ENCODE measurements around the gene NEU4. TPM values are rescaled to one million over a fixed set of nuclear protein-coding genes. Genes with fewer than 3 reads are reported as not detected.

Gene NEU4
- total RNA-seq, 1 experiment from 2014 or later, result 0.70 TPM

DNA sequence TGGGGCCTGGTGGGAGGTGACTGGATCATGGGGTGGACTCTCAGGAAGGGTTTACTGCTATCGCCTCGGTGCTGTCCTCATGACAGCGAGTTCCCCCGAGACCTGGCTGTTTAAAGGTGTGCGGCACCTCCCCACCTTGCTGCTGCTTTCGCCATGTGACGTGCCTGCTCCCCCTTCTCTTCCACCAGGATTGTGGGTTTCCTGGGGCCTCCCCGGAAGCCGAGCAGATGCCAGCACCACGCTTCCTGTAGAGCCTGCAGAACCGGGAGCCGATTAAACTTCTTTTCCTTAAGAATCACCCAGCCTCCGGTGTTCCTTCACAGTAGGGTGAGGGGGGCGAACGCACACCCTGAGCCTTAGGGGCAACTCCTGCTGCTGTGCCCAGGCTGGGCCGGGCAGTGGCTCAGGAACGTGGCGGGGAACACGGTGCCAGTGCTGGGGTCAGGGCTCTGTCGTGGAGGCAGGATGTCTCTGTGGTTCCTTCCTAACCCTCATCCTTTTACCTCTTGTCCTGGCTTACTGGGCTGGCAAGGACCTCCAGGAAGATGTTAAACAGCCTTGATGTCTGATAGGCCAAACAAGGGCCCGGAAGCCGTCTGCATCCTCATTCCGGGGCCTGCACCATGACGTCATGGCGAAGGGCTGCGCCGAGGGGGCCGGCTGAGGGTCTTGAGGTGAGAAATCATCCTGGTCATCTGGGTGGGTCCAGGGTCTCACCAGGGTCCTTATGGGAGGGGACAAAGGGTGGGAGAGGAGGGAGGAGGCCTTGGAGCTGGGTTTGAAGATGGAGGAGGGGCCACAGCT lies 12.7 kb downstream of the NEU4 start:
- Histone ChIP-seq H2AFZ (ENCODE audit: low read length) (no peak overlapping the region), H3K27ac (ENCODE audit: insufficient read length, low read depth, low read length) (no peak overlapping the region), H3K27me3 (ENCODE audit: insufficient read depth, low read length) (no peaks in the 10 kb centered on the region), H3K4me1 (ENCODE audit: insufficient read depth, low read length) (no peaks in the 10 kb centered on the region), H3K9me3 (ENCODE audit: control insufficient read depth, low read depth, low read length) (no peaks in the 10 kb centered on the region), H3K14ac (ENCODE audit: insufficient read depth, low read length) (no peak overlapping the region; the same call in 1 of the 2 replicates), H2BK5ac (ENCODE audit: insufficient read length, low read length) (no peak overlapping the region), H4K8ac (replicated peaks; ENCODE audit: insufficient read length, low read depth, low read length) (no peak overlapping the region), H2BK20ac (ENCODE audit: low read depth, low read length, poor library complexity, severe bottlenecking) (no peak overlapping the region), H3K4ac (ENCODE audit: low read depth, low read length) (no peak overlapping the region), H3K23ac (ENCODE audit: insufficient read length, low read depth, low read length) (no peak overlapping the region), H4K91ac (ENCODE audit: insufficient read length, low read depth, low read length) (no peak overlapping the region), H3K9ac (ENCODE audit: extremely low read depth, insufficient read length, low read length) (no peak overlapping the region), H3K79me1 (ENCODE audit: insufficient read depth, low read depth, low read length, poor library complexity, severe bottlenecking) (no peaks in the 10 kb centered on the region), H2BK120ac (ENCODE audit: low read depth, low read length, poor library complexity, severe bottlenecking) (no peak overlapping the region), H4K5ac (ENCODE audit: insufficient read length, low read depth, low read length) (no peak overlapping the region), H3K18ac (ENCODE audit: insufficient read length, low read depth, low read length) (no peak overlapping the region), H3K56ac (ENCODE audit: insufficient read length, low read depth, low read length) (no peak overlapping the region), H3T11ph (ENCODE audit: low read length) (no peak overlapping the region), H3K23me2 (ENCODE audit: insufficient read length, low read depth, low read length, poor library complexity, severe bottlenecking) (no peaks in the 10 kb centered on the region), H2BK12ac (ENCODE audit: insufficient read length, low read depth, low read length) (no peak overlapping the region), H2BK15ac (ENCODE audit: low read depth, low read length) (no peak overlapping the region), H4K20me1 (ENCODE audit: control insufficient read depth, insufficient read depth, insufficient read length) (no peaks in the 10 kb centered on the region), H3K4me2 (ENCODE audit: insufficient read depth, insufficient read length, low read length) (no peak overlapping the region), H2AK5ac (ENCODE audit: insufficient read length, low read length) (no peak overlapping the region), H3K79me2 (ENCODE audit: insufficient read depth, low read length) (no peaks in the 10 kb centered on the region)
- TF ChIP-seq CTCF (conservative IDR thresholded peaks at IDR 0.05), result no peak
- DNase-seq, result peak; percentile 23
- Mint-ChIP-seq H3K27me3 (ENCODE audit: low read depth) (peaks cover 28% of the 10 kb centered on the region), H3K27ac (no peak overlapping the region), H3K36me3 (ENCODE audit: insufficient read depth in 1 of 3, low read depth in 3 of 3) (peaks cover 0 to 5% (median 4%) of the 10 kb centered on the region in 3 experiments; a peak in 5 of 7 replicates), H3K9me3 (peaks cover 14 to 15% of the 10 kb centered on the region in 2 experiments), H3K4me3 (no peak overlapping the region), H3K4me1 (peaks cover 6 to 24% of the 10 kb centered on the region in 2 experiments)
- WGBS (ENCODE audit: extremely low coverage, insufficient read length, low lambda C conversion rate), result no CpG with 5 or more reads among the region's 28 CpGs
